Activated T-helper 2 cell treated with anti-CD3 and anti-CD28 coated beads, Interferon-gamma antibody, Interleukin-2, Interleukin-4, amounts not matched to agents 10 μg/mL and 5 μg/mL and 100 μg/mL, durations not matched to agents 14 hours and 24 hours and 36 hours (primary cell): ENCODE measurements around the gene GP2. TPM values are rescaled to one million over a fixed set of nuclear protein-coding genes. Genes with fewer than 3 reads are reported as not detected.

Experiments used
- DNase-seq: peaks from one replicate; pipeline ENCODE4 v3.0.0; 2021; ENCODE audit warnings: low spot score
- H3K27ac Mint-ChIP-seq: one replicate; pipeline ENCODE4 v1.8.0; 2021; ENCODE audit warnings: mixed read lengths
- H3K27me3 Mint-ChIP-seq: one replicate; pipeline ENCODE4 v1.8.0; 2021; ENCODE audit warnings: low read depth, mixed read lengths
- H3K36me3 Mint-ChIP-seq: one replicate; pipeline ENCODE4 v1.8.0; 2021; ENCODE audit warnings: low read depth, mixed read lengths
- H3K4me1 Mint-ChIP-seq: one replicate; pipeline ENCODE4 v1.8.0; 2021; ENCODE audit warnings: low read depth, mixed read lengths
- H3K4me3 Mint-ChIP-seq: one replicate; pipeline ENCODE4 v1.8.0; 2021; ENCODE audit warnings: low read depth, mild to moderate bottlenecking, moderate library complexity, mixed read lengths
- H3K9me3 Mint-ChIP-seq: one replicate; pipeline ENCODE4 v1.8.0; 2021; ENCODE audit warnings: mixed read lengths
- intact Hi-C: fragments of 100-400 bp; cut with micrococcal nuclease; formaldehyde crosslinking; loops from one replicate; pipeline ENCODE4 v1.15.1; 2023
- total RNA-seq: library from RNA; stranded (reverse); gene quantifications from 2 replicates; pipeline ENCODE4 v1.2.3, GENCODE V29; 2022

The GP2 gene
- not detected in 2 replicates for total RNA-seq

DNA sequence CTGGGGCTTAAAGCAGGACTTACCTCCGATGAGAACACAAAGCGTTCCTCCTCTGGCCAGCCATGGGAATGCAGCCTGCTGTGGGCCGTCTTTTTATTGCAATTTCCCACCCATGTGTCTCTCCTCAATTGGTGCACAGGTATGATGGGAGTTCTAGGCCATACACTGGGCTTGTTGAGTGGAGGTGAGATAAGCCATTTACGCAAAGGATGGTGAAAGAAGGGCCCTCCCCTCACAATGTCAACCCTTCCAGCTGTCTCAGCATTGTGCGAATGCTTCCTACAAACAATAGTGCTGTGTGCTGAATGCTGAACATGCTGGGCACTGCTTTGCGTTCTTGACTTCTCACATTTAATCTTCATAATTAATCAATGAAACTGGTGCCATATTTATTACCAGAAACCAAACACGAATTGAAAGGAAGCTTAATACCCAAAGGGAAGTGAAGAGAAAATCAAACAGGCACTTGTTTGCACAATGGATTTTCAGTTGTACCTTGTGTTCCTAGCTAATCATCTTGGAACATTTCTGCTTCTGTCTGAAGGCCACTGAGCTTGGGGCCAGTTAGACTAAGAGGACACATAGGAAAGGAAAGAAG, at the start of gene GP2:
Gene GP2, minus strand, starts transcription at position 70 of the 598 bp plus-strand sequence. CDS start 1,082 bp downstream, outside the sequence.
- no peak within 1 kb of the TSS for H3K27ac Mint-ChIP-seq
- H3K4me1 Mint-ChIP-seq = no peaks in the 10 kb centered on the region
- DNase-seq = no peak
- no peaks in the 10 kb centered on the region for H3K27me3 Mint-ChIP-seq
- no peaks in the 10 kb centered on the region for H3K9me3 Mint-ChIP-seq
- intact Hi-C loops = no loop called here
- H3K4me3 Mint-ChIP-seq = no peak within 1 kb of the TSS
- H3K36me3 Mint-ChIP-seq = no peaks in the 10 kb centered on the region

DNA sequence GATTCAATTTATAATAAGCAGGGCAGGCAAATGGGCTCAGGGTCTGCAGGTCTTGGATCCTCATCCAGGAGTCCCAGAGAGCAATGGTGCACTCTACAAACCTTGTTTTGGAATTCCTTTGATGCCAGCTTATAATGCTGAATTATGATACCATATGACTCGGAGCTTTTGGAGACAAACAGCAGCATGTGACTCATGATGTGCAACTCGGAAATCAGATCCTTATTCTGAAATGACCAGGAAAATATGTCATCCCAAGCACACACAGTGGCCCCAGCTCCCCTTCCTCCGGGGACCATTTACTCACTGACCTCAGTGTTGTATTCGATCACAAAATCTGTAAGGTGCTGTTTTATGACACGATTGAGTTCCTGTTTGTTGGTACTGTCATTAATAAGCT, 45.4 kb upstream of the GP2 start:
- Mint-ChIP-seq H3K36me3 (no peaks in the 10 kb centered on the region), H3K4me1 (no peaks in the 10 kb centered on the region), H3K27me3 (no peaks in the 10 kb centered on the region), H3K9me3 (no peaks in the 10 kb centered on the region), H3K27ac (no peak overlapping the region), H3K4me3 (no peak overlapping the region)
- DNase-seq = no peak
- intact Hi-C loops = no loop called here

- Mint-ChIP-seq H3K9me3 (no peaks in the 10 kb centered on the region), H3K27ac (no peak overlapping the region), H3K4me3 (no peak overlapping the region), H3K4me1 (no peaks in the 10 kb centered on the region), H3K27me3 (no peaks in the 10 kb centered on the region), H3K36me3 (no peaks in the 10 kb centered on the region)
- intact Hi-C loops = no loop called here
- DNase-seq = no peak
Observed at GRCh38 chr16:20369452-20370054, 42.2 kb upstream of the GP2 start.

DNA sequence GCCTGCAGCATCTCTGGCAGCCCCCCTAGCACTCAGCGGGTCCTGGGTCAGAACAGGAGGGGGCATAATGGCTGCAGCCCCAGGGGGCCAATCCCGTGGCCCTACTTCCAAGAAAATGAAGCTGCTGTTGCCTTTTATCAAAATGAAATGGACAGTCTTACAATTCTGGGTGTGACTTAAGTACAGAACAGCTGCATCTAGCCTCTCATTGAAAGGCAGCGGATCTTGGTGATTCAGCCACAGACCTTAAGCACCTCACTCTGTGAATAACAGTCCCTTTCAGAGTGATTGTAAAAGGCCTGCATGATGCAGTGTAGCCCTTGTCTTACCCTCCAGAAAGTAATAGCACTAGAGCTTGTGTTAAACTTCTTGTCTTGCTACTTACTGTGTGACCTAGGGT, 36.7 kb upstream of the GP2 start:
- no peaks in the 10 kb centered on the region for H3K4me1 Mint-ChIP-seq
- H3K27ac Mint-ChIP-seq = no peak overlapping the region
- H3K27me3 Mint-ChIP-seq = no peaks in the 10 kb centered on the region
- no peak overlapping the region for H3K4me3 Mint-ChIP-seq
- DNase-seq = no peak
- H3K9me3 Mint-ChIP-seq = no peaks in the 10 kb centered on the region
- no peaks in the 10 kb centered on the region for H3K36me3 Mint-ChIP-seq
- intact Hi-C loops = no loop called here

DNA sequence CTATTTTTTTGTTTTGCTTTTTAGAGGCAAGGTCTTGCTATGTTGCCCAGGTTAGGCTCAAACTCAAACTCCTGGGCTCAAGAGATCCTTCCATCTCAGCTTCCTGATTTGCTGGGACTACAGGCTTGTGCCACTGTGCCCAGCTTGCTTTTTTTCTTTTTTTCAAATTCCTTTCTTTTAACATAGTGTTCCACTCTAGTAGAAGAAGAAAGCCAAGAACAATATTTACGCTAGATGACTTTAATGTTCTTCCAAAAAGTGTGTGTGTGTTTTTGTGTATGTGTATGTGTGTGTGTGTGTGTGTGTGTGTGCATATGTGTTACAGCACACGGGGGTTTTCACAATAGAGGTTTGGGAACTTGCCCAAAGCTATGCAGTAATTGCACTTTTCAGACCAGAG, 35.9 kb upstream of the GP2 start:
- no peaks in the 10 kb centered on the region for H3K4me1 Mint-ChIP-seq
- H3K27ac Mint-ChIP-seq = no peak overlapping the region
- H3K36me3 Mint-ChIP-seq = no peaks in the 10 kb centered on the region
- no peaks in the 10 kb centered on the region for H3K9me3 Mint-ChIP-seq
- intact Hi-C loops = no loop called here
- no peaks in the 10 kb centered on the region for H3K27me3 Mint-ChIP-seq
- H3K4me3 Mint-ChIP-seq = no peak overlapping the region
- no peak for DNase-seq

DNA sequence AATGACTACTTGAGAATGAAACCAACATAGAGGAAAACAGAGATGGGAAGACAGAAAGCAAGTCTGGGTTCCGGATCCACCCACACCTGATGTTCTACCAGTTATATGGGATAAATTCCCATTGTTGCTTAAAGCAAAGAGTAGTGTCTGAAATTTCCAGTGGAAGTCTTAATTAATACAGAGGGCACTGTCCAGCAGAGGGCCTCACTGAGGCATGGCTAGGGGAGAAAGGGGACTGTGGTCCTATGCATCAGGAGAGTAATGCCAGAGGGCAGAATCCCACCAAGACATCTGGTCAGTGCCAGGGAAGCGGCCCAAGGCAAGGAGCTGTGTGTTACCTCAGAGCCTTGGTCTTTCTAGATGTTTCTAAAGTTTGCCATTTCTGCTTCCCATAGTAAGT, 32.7 kb upstream of the GP2 start:
- Mint-ChIP-seq H3K4me3 (no peak overlapping the region), H3K9me3 (no peaks in the 10 kb centered on the region), H3K27ac (no peak overlapping the region), H3K4me1 (no peaks in the 10 kb centered on the region), H3K36me3 (no peaks in the 10 kb centered on the region), H3K27me3 (no peaks in the 10 kb centered on the region)
- no peak for DNase-seq
- intact Hi-C loops = no loop called here

- Mint-ChIP-seq H3K27me3 (no peaks in the 10 kb centered on the region), H3K27ac (no peak overlapping the region), H3K9me3 (no peaks in the 10 kb centered on the region), H3K4me1 (no peaks in the 10 kb centered on the region), H3K36me3 (no peaks in the 10 kb centered on the region), H3K4me3 (no peak overlapping the region)
- intact Hi-C loops = no loop called here
- DNase-seq = no peak
Observed at GRCh38 chr16:20355114-20355782, 27.9 kb upstream of the GP2 start.

- DNase-seq = no peak
- no peaks in the 10 kb centered on the region for H3K4me1 Mint-ChIP-seq
- no peak overlapping the region for H3K27ac Mint-ChIP-seq
- no peak overlapping the region for H3K4me3 Mint-ChIP-seq
- H3K9me3 Mint-ChIP-seq = no peaks in the 10 kb centered on the region
- H3K36me3 Mint-ChIP-seq = no peaks in the 10 kb centered on the region
- H3K27me3 Mint-ChIP-seq = no peaks in the 10 kb centered on the region
- intact Hi-C loops = no loop called here
Observed at GRCh38 chr16:20353379-20353778, 26.1 kb upstream of the GP2 start.

GRCh38 chr16:20352615-20353014, 25.3 kb upstream of the GP2 start, which contains the start of gene UMOD:
Gene UMOD, minus strand, starts transcription at chr16:20352715. Its CDS starts 1,978 bp downstream, at chr16:20350737.
- H3K27me3 Mint-ChIP-seq = no peaks in the 10 kb centered on the region
- intact Hi-C loops = no loop called here
- no peaks in the 10 kb centered on the region for H3K4me1 Mint-ChIP-seq
- H3K27ac Mint-ChIP-seq = no peak within 1 kb of the TSS
- H3K36me3 Mint-ChIP-seq = no peaks in the 10 kb centered on the region
- no peak within 1 kb of the TSS for H3K4me3 Mint-ChIP-seq
- no peaks in the 10 kb centered on the region for H3K9me3 Mint-ChIP-seq
- no peak for DNase-seq

- Mint-ChIP-seq H3K4me3 (no peak overlapping the region), H3K9me3 (no peaks in the 10 kb centered on the region), H3K27ac (no peak overlapping the region), H3K36me3 (no peaks in the 10 kb centered on the region), H3K4me1 (no peaks in the 10 kb centered on the region), H3K27me3 (no peaks in the 10 kb centered on the region)
- no peak for DNase-seq
- intact Hi-C loops = no loop called here
Observed at GRCh38 chr16:20349615-20350014, 22.3 kb upstream of the GP2 start.

GRCh38 chr16:20348365-20349185, 21.3 kb upstream of the GP2 start:
- Mint-ChIP-seq H3K9me3 (no peaks in the 10 kb centered on the region), H3K27me3 (no peaks in the 10 kb centered on the region), H3K4me3 (no peak overlapping the region), H3K27ac (no peak overlapping the region), H3K36me3 (no peaks in the 10 kb centered on the region), H3K4me1 (no peaks in the 10 kb centered on the region)
- no peak for DNase-seq
- intact Hi-C loops = no loop called here

- intact Hi-C loops = no loop called here
- H3K36me3 Mint-ChIP-seq = no peaks in the 10 kb centered on the region
- H3K27me3 Mint-ChIP-seq = no peaks in the 10 kb centered on the region
- H3K4me1 Mint-ChIP-seq = no peaks in the 10 kb centered on the region
- no peak overlapping the region for H3K4me3 Mint-ChIP-seq
- DNase-seq = no peak
- H3K9me3 Mint-ChIP-seq = no peaks in the 10 kb centered on the region
- no peak overlapping the region for H3K27ac Mint-ChIP-seq
Observed at GRCh38 chr16:20347666-20348364, 20.5 kb upstream of the GP2 start.
